A549 (cell line): ENCODE results near the gene TLR9. TPM values are rescaled to one million over a fixed set of nuclear protein-coding genes. Genes with fewer than 3 reads are reported as not detected.

Source experiments
- ATAC-seq, 2 experiments: fragments of 200-7000 bp in 1 of 2; fragments of >200 bp in 1 of 2; cut with Nextera tagmentation in 1 of 2; cut with Tn5 transposase in 1 of 2; 3 replicates each; pipeline versions ENCODE4 v1.8.0 to v1.9.1; 2018 to 2020; ENCODE audit warnings: mild to moderate bottlenecking in 1 of 2, moderate library complexity in 1 of 2
- CTCF ChIA-PET: fragments of 300-600 bp; sonication (Branson Sonifier 250); formaldehyde crosslinking; extraction: SDS; loops from one replicate; lab custom pipeline; 2021; ENCODE audit warnings: antibody characterized with exemption, inconsistent platforms; lab: Yijun Ruan, JAX
- POLR2A ChIA-PET: fragments of 350-600 bp; formaldehyde crosslinking; extraction: SDS; loops from one replicate; lab custom pipeline; 2021; ENCODE audit warnings: antibody characterized with exemption, inconsistent platforms; lab: Yijun Ruan, JAX
- DNase-seq, 2 experiments: peaks; one replicate each; pipeline versions ENCODE4 v3.0.0 to v3.0.0-alpha.2; 2011 to 2016; ENCODE audit warnings: low read depth in 1 of 2, low spot score in 1 of 2
- FAIRE-seq: peaks from 2 replicates; lab custom pipeline; 2011; peaks lifted over from hg19 to GRCh38; lab: Jason Lieb, UNC
- H3K27ac ChIP-seq, 2 experiments: fragments of >200 bp; sonication (Bioruptor Twin); formaldehyde crosslinking; 3 replicates each; pipeline ENCODE4 v1.5.1; 2016 to 2017
- H3K4me1 ChIP-seq: fragments of >200 bp; sonication (Bioruptor Twin); formaldehyde crosslinking; 3 replicates; pipeline ENCODE4 v1.6.1; 2016
- H3K4me2 ChIP-seq: fragments of >200 bp; sonication (Bioruptor Twin); formaldehyde crosslinking; 3 replicates; pipeline ENCODE4 v1.6.1; 2016
- H3K4me3 ChIP-seq: fragments of >200 bp; sonication (Bioruptor Twin); formaldehyde crosslinking; 3 replicates; pipeline ENCODE4 v1.5.1; 2016
- H3K9me3 ChIP-seq: fragments of >200 bp; sonication (Bioruptor Twin); formaldehyde crosslinking; 3 replicates; pipeline ENCODE4 v1.6.1; 2016
- CBX2 ChIP-seq: fragments of 200-600 bp; sonication (generic); IDR thresholded peaks from 2 replicates; pipeline ENCODE4 v1.6.1; 2016; ENCODE audit warnings: low read depth, mild to moderate bottlenecking, borderline replicate concordance
- CTCF ChIP-seq: fragments of >200 bp; sonication (Bioruptor Twin); formaldehyde crosslinking; IDR thresholded peaks from 3 replicates; pipeline ENCODE4 v1.5.1; 2016
- E2F6 ChIP-seq: IDR thresholded peaks from 2 replicates; pipeline ENCODE4 v1.6.1; 2012; ENCODE audit warnings: low read depth, borderline replicate concordance
- FOSL2 ChIP-seq, 2 experiments: fragments of 450-650 bp in 1 of 2; fragments of >200 bp in 1 of 2; sonication (Bioruptor Twin) in 1 of 2; formaldehyde crosslinking; IDR thresholded peaks; 2 replicates each; pipeline versions ENCODE4 v1.5.0 to v1.6.1; 2016 to 2020; ENCODE audit warnings: mild to moderate bottlenecking in 1 of 2, moderate library complexity in 1 of 2
- HES2 ChIP-seq: fragments of >200 bp; sonication (Bioruptor Twin); formaldehyde crosslinking; IDR thresholded peaks from 2 replicates; pipeline ENCODE4 v1.6.1; 2016
- HEYL ChIP-seq: fragments of 250-450 bp; sonication (Bioruptor Pico); IDR thresholded peaks from 2 replicates; pipeline ENCODE4 v1.8.0; 2021; ENCODE audit warnings: mild to moderate bottlenecking, moderate library complexity
- HMGXB4 ChIP-seq: fragments of 250-450 bp; sonication (Bioruptor Pico); IDR thresholded peaks from 2 replicates; pipeline ENCODE4 v1.5.0; 2021; ENCODE audit warnings: mild to moderate bottlenecking, moderate library complexity, borderline replicate concordance
- HOXB13 ChIP-seq: fragments of 250-450 bp; sonication (Bioruptor Pico); IDR thresholded peaks from 2 replicates; pipeline ENCODE4 v1.5.0; 2020; ENCODE audit warnings: low read depth, mild to moderate bottlenecking, moderate library complexity
- JUN ChIP-seq, 2 experiments: fragments of >200 bp; sonication (Bioruptor Twin); formaldehyde crosslinking; IDR thresholded peaks; 2 replicates in 1 of 2; 3 replicates in 1 of 2; pipeline ENCODE4 v1.6.1; 2016 to 2017
- NPAS2 ChIP-seq: fragments of 250-450 bp; sonication (Bioruptor Pico); IDR thresholded peaks from 2 replicates; pipeline ENCODE4 v1.8.0; 2022; ENCODE audit warnings: mild to moderate bottlenecking, moderate library complexity, borderline replicate concordance
- POLR2A ChIP-seq: IDR thresholded peaks from 2 replicates; pipeline ENCODE4 v1.6.1; 2012; ENCODE audit warnings: mild to moderate bottlenecking, low read length
- SMC3 ChIP-seq: fragments of >200 bp; sonication (Bioruptor Twin); formaldehyde crosslinking; IDR thresholded peaks from 3 replicates; pipeline ENCODE4 v1.6.1; 2018; ENCODE audit warnings: inconsistent platforms
- SREBF2 ChIP-seq: fragments of 450-650 bp; IDR thresholded peaks from 2 replicates; pipeline ENCODE4 v1.6.1; 2014; ENCODE audit warnings: mild to moderate bottlenecking, moderate library complexity
- USF2 ChIP-seq: fragments of 450-650 bp; IDR thresholded peaks from 2 replicates; pipeline ENCODE4 v1.6.1; 2014; ENCODE audit warnings: antibody characterized with exemption
- ZC3H11A ChIP-seq: fragments of 450-650 bp; IDR thresholded peaks from 2 replicates; pipeline ENCODE4 v1.6.1; 2014; ENCODE audit warnings: antibody characterized with exemption, mild to moderate bottlenecking
- ZNF302 ChIP-seq: fragments of 250-450 bp; sonication (Bioruptor Pico); IDR thresholded peaks from 2 replicates; pipeline ENCODE4 v1.9.0; 2021; ENCODE audit warnings: inconsistent platforms, mild to moderate bottlenecking, moderate library complexity
- WGBS: methylation state at CpG from one replicate; pipeline ENCODE4 v1.1.6; 2017; ENCODE audit errors: missing lambda C conversion rate; 5-methylcytosine and 5-hydroxymethylcytosine counted together
- polyA plus RNA-seq, 4 experiments: library from polyadenylated mRNA; depleted of rRNA in 3 of 4; stranded (reverse); fragments of >200 nt; fragmentation: RNase III in 1 of 4; extraction: RNeasy Plus Mini Kit Qiagen cat#74134 plus additional on column Dnase treatment in 1 of 4; gene quantifications; 2 replicates in 3 of 4; 3 replicates in 1 of 4; pipeline ENCODE4 v1.2.3, GENCODE V29; 2011 to 2017

TLR9 gene
- polyA plus RNA-seq, 2 of the 4 experiments (the other 2 are of a cell fraction) = 0.04 TPM; not detected in 1

GRCh38 chr3:52195823-52196331, 29.6 kb downstream of the TLR9 start:
- H3K4me3 ChIP-seq = no peak overlapping the region
- H3K4me1 ChIP-seq = peaks cover 31% of the 10 kb centered on the region
- WGBS = 66% methylated on average over 10 of the region's 10 CpGs
- FAIRE-seq (no peak), DNase-seq (no peak), ATAC-seq (no peak)
- H3K27ac ChIP-seq = no peak overlapping the region
- CTCF ChIA-PET = interaction anchor here (4.5 kb wide), 1 partner anchor 24 kb away, joined by 24 read pairs; no protein-coding TSS in a partner anchor
- POLR2A ChIA-PET = no interaction called here
- H3K9me3 ChIP-seq = no peaks in the 10 kb centered on the region
- TF ChIP-seq USF2 = no peak
- no peak overlapping the region for H3K4me2 ChIP-seq

- Histone ChIP-seq H3K27ac (no peak overlapping the region), H3K4me2 (no peak overlapping the region), H3K9me3 (no peaks in the 10 kb centered on the region), H3K4me3 (no peak overlapping the region), H3K4me1 (peaks cover 31% of the 10 kb centered on the region)
- 72% methylated on average over 3 of the region's 3 CpGs for WGBS
- ChIA-PET CTCF (interaction anchor here (4.5 kb wide), 1 partner anchor 25 kb away, joined by 24 read pairs; no protein-coding TSS in a partner anchor), POLR2A (interaction anchor here (0.6 kb wide), 1 partner anchor 210 kb away, joined by 3 read pairs; no protein-coding TSS in a partner anchor)
- FAIRE-seq = no peak
- no peak for DNase-seq
- ATAC-seq = no peak
- no peak for TF ChIP-seq JUN (IDR thresholded peaks at IDR 0.05)
Measured at GRCh38 chr3:52195291-52195597, 30.2 kb downstream of the TLR9 start.

- CTCF ChIA-PET = interaction anchor here (4.5 kb wide), 1 partner anchor 26 kb away, joined by 24 read pairs; no protein-coding TSS in a partner anchor
- WGBS = 94% methylated on average over 10 of the region's 14 CpGs
- DNase-seq = no peak
- no peak for TF ChIP-seq E2F6
- no peak for TF ChIP-seq ZC3H11A
- TF ChIP-seq HOXB13 (CRISPR knock-in tag) = no peak
- TF ChIP-seq NPAS2 (CRISPR knock-in tag) = no peak
- no peak for TF ChIP-seq HMGXB4 (CRISPR knock-in tag)
- TF ChIP-seq HES2 = no peak
- no peak for TF ChIP-seq ZNF302 (CRISPR knock-in tag)
- no peak for TF ChIP-seq CBX2
- TF ChIP-seq HEYL = no peak
- TF ChIP-seq POLR2A = no peak
- TF ChIP-seq SMC3 = no peak
- ATAC-seq = no peak
- Histone ChIP-seq H3K4me1 (peaks cover 31% of the 10 kb centered on the region), H3K9me3 (no peaks in the 10 kb centered on the region), H3K27ac (no peak overlapping the region), H3K4me3 (no peak overlapping the region), H3K4me2 (no peak overlapping the region)
- FAIRE-seq = no peak
- POLR2A ChIA-PET = interaction anchor here (0.6 kb wide), 1 partner anchor 210 kb away, joined by 3 read pairs; no protein-coding TSS in a partner anchor
Measured at GRCh38 chr3:52194485-52195290, 30.8 kb downstream of the TLR9 start.

GRCh38 chr3:52193065-52193464, 32.4 kb downstream of the TLR9 start:
- peaks cover 24% of the 10 kb centered on the region for H3K4me1 ChIP-seq
- no peaks in the 10 kb centered on the region for H3K9me3 ChIP-seq
- no peak for FAIRE-seq
- 75% methylated on average over 11 of the region's 18 CpGs for WGBS
- H3K4me3 ChIP-seq = no peak overlapping the region
- peak; percentile 29 to 50; a peak in 3 of 6 replicates for ATAC-seq
- H3K27ac ChIP-seq = 0 out of 6 replicates have a peak overlapping the region, but pooled peaks of 1 of the 2 experiments have one; percentile 37
- POLR2A ChIA-PET = interaction anchor here (1.0 kb wide), 1 partner anchor 38 kb away, joined by 3 read pairs; the partner anchor contains the start of gene POC1A
- H3K4me2 ChIP-seq = peak overlapping the region; percentile 5; the same call in 2 of the 3 replicates
- peak; percentile 40 to 43 for DNase-seq
- TF ChIP-seq FOSL2 (IDR thresholded peaks at IDR 0.05) (no peak), FOSL2 (CRISPR knock-in tag; IDR thresholded peaks at IDR 0.05) (peak; percentile 61; the same call in 1 of the 2 replicates), HES2 (no peak), CTCF (no peak), SREBF2 (no peak)
- CTCF ChIA-PET = interaction anchor here (0.6 to 4.5 kb wide), 2 partner anchors 27 to 146 kb away, joined by 3 to 24 read pairs; no protein-coding TSS in a partner anchor
